Esophagus squamous epithelium (tissue), 5 donors: Measurements from ENCODE around the gene WDR75. TPM values are rescaled to one million over a fixed set of nuclear protein-coding genes. Genes with fewer than 3 reads are reported as not detected.

ENCODE experiments used
- DNase-seq: peaks from one replicate; lab custom pipeline; 2025; lab: John Stamatoyannopoulos, UW
- H3K27ac ChIP-seq, 4 donors: fragments of 200-600 bp; sonication (generic); one replicate each; pipeline ENCODE4 v1.5.1; 2016 to 2019; ENCODE audit warnings: mild to moderate bottlenecking in 1 of 4
- H3K27me3 ChIP-seq, 4 donors: fragments of 200-600 bp; sonication (generic); 1 replicate in 3 of 4; 2 replicates in 1 of 4; pipeline versions ENCODE4 v1.5.1 to v1.6.0; 2017 to 2021; ENCODE audit warnings: antibody characterized with exemption in 1 of 4
- H3K36me3 ChIP-seq, 3 donors: fragments of 200-600 bp; sonication (generic); one replicate each; pipeline ENCODE4 v1.5.1; 2016 to 2019
- H3K4me1 ChIP-seq, 3 donors: fragments of 200-600 bp; sonication (generic); one replicate each; pipeline ENCODE4 v1.5.1; 2017 to 2019
- H3K4me3 ChIP-seq, 4 donors: fragments of 200-600 bp; sonication (generic); 1 replicate in 3 of 4; 2 replicates in 1 of 4; pipeline ENCODE4 v1.5.1; 2016 to 2019; ENCODE audit warnings: mild to moderate bottlenecking in 2 of 4, moderate library complexity in 1 of 4
- H3K9me3 ChIP-seq, 3 donors: fragments of 200-600 bp; sonication (generic); one replicate each; pipeline ENCODE4 v1.5.1; 2016 to 2019
- CTCF ChIP-seq, 6 experiments: fragments of 450-650 bp in 4 of 6; fragments of 200-600 bp in 2 of 6; sonication (generic) in 2 of 6; IDR thresholded peaks; one replicate each; pipeline ENCODE4 v1.5.1; 2016 to 2019; ENCODE audit warnings: antibody characterized with exemption in 6 of 6, mild to moderate bottlenecking in 4 of 6, moderate library complexity in 4 of 6
- POLR2A ChIP-seq, 4 donors: fragments of 450-650 bp; IDR thresholded peaks; one replicate each; pipeline ENCODE4 v1.6.1; 2017; ENCODE audit warnings: antibody characterized with exemption in 4 of 4, mild to moderate bottlenecking in 4 of 4, moderate library complexity in 3 of 4
- WGBS, 2 donors: methylation state at CpG; one replicate each; pipeline ENCODE4 v1.1.5; 2018; 5-methylcytosine and 5-hydroxymethylcytosine counted together
- intact Hi-C: fragments of 100-400 bp; cut with DNase I; formaldehyde crosslinking; loops from one replicate; pipeline ENCODE4 v1.15.0; 2022
- total RNA-seq, 4 donors: library from RNA; depleted of rRNA; stranded (reverse); fragments of >200 nt; gene quantifications; one replicate each; pipeline ENCODE4 v1.1.0, GENCODE V29; 2016
- donor health status: DM: yes; HTN: yes; CAD: no.

WDR75 gene
- total RNA-seq, 4 donors from 2014 or later: 15.8 to 44.4 (median 30.6) TPM

- Histone ChIP-seq H3K4me1 (peaks cover 0 to 34% (median 22%) of the 10 kb centered on the region in 3 donors), H3K9me3 (no peaks in the 10 kb centered on the region), H3K4me3 (no peak overlapping the region), H3K36me3 (peaks cover 0 to 53% (median 8%) of the 10 kb centered on the region in 3 donors), H3K27ac (peak overlapping the region in 1 of 4 donors; percentile 48), H3K27me3 (no peaks in the 10 kb centered on the region)
- no peak for TF ChIP-seq POLR2A (IDR thresholded peaks at IDR 0.05)
- intact Hi-C loops: no loop called here
- WGBS, 2 donors: 55 to 90% methylated on average over 2 of the region's 2 CpGs
- no peak for DNase-seq
These were observed 5.5 kb downstream of the WDR75 start for GRCh38 chr2:189446780-189447179.

- Histone ChIP-seq H3K27ac (no peak overlapping the region), H3K9me3 (no peaks in the 10 kb centered on the region), H3K4me1 (no peaks in the 10 kb centered on the region), H3K4me3 (no peak overlapping the region), H3K36me3 (peaks cover 0 to 100% (median 25%) of the 10 kb centered on the region in 3 donors), H3K27me3 (no peaks in the 10 kb centered on the region)
- no peak for DNase-seq
- WGBS, 2 donors: 55 to 73% methylated on average over 2 of the region's 2 CpGs
- intact Hi-C loops: no loop called here
- no peak for TF ChIP-seq CTCF (IDR thresholded peaks at IDR 0.05)
- TF ChIP-seq POLR2A (IDR thresholded peaks at IDR 0.05): no peak
These were observed 12.7 kb downstream of the WDR75 start for GRCh38 chr2:189454009-189454408.

- Histone ChIP-seq H3K4me1 (no peaks in the 10 kb centered on the region), H3K27me3 (no peaks in the 10 kb centered on the region), H3K9me3 (no peaks in the 10 kb centered on the region), H3K27ac (no peak overlapping the region), H3K36me3 (peaks cover 7 to 100% (median 45%) of the 10 kb centered on the region in 3 donors), H3K4me3 (no peak overlapping the region)
- WGBS, 2 donors: 60 to 96% methylated on average over 1 of the region's 1 CpG
- DNase-seq: no peak
- intact Hi-C loops: loop anchor here (10.0 kb wide), 1 partner anchor 170 kb away; no protein-coding TSS in a partner anchor
- no peak for TF ChIP-seq POLR2A (IDR thresholded peaks at IDR 0.05)
- no peak for TF ChIP-seq CTCF (IDR thresholded peaks at IDR 0.05)
These were observed 23.8 kb downstream of the WDR75 start for GRCh38 chr2:189465076-189465475.

GRCh38 chr2:189465478-189465877 is 24.2 kb downstream of the WDR75 start:
- no peaks in the 10 kb centered on the region for H3K27me3 ChIP-seq
- no peak for DNase-seq
- intact Hi-C loops: loop anchor here (10.0 kb wide), 1 partner anchor 169 kb away; no protein-coding TSS in a partner anchor
- TF ChIP-seq CTCF (IDR thresholded peaks at IDR 0.05) (no peak), POLR2A (IDR thresholded peaks at IDR 0.05) (no peak)
- H3K9me3 ChIP-seq: no peaks in the 10 kb centered on the region
- 81 to 96% methylated on average over 3 of the region's 3 CpGs for WGBS, 2 donors
- H3K36me3 ChIP-seq: peaks cover 7 to 100% (median 47%) of the 10 kb centered on the region in 3 donors
- H3K4me1 ChIP-seq: no peaks in the 10 kb centered on the region
- no peak overlapping the region for H3K27ac ChIP-seq
- no peak overlapping the region for H3K4me3 ChIP-seq

GRCh38 chr2:189466046-189466445 is 24.8 kb downstream of the WDR75 start:
- Histone ChIP-seq H3K9me3 (no peaks in the 10 kb centered on the region), H3K27ac (no peak overlapping the region), H3K4me3 (no peak overlapping the region), H3K27me3 (no peaks in the 10 kb centered on the region), H3K4me1 (no peaks in the 10 kb centered on the region), H3K36me3 (peaks cover 7 to 100% (median 47%) of the 10 kb centered on the region in 3 donors)
- TF ChIP-seq POLR2A (IDR thresholded peaks at IDR 0.05) (no peak), CTCF (IDR thresholded peaks at IDR 0.05) (no peak)
- WGBS, 2 donors: 93% methylated on average over 4 of the region's 4 CpGs
- DNase-seq: no peak
- intact Hi-C loops: loop anchor here (10.0 kb wide), 1 partner anchor 169 kb away; no protein-coding TSS in a partner anchor
